Ovary (tissue), 9 donors: ENCODE data around the gene PRKCE. TPM values are rescaled to one million over a fixed set of nuclear protein-coding genes. Genes with fewer than 3 reads are reported as not detected.
"Not testable (repeated sequence)": the region's sequence is repeated elsewhere in the genome, so short reads cannot be mapped to it uniquely, and the experiment has no call there.

ENCODE experiments used
- DNase-seq, 5 donors: peaks; one replicate each; pipeline ENCODE4 v3.0.0-alpha.2; 2019 to 2020
- H3K27ac ChIP-seq, 2 donors: fragments of 200-600 bp; one replicate each; pipeline versions ENCODE4 v1.5.1 to v1.8.0; 2019 to 2022
- H3K27me3 ChIP-seq: fragments of 200-600 bp; one replicate; pipeline ENCODE4 v1.8.0; 2022
- H3K36me3 ChIP-seq: fragments of 200-600 bp; sonication (generic); one replicate; pipeline ENCODE4 v1.5.1; 2019
- H3K4me1 ChIP-seq: one replicate; pipeline ENCODE4 v1.8.1; 2013; ENCODE audit warnings: mild to moderate bottlenecking, moderate library complexity; ENCODE audit not compliant: insufficient read depth
- H3K4me3 ChIP-seq: fragments of 200-600 bp; sonication (generic); one replicate; pipeline ENCODE4 v1.5.1; 2017
- H3K9me3 ChIP-seq, 2 donors: fragments of 200-600 bp in 1 of 2; sonication (generic) in 1 of 2; one replicate each; pipeline versions ENCODE4 v1.5.1 to v1.8.1; 2013 to 2019; ENCODE audit warnings: mild to moderate bottlenecking in 1 of 2, moderate library complexity in 1 of 2
- CTCF ChIP-seq, 3 donors: fragments of 450-650 bp in 2 of 3; fragments of 200-600 bp in 1 of 3; IDR thresholded peaks; one replicate each; pipeline versions ENCODE4 v1.5.1 to v1.8.0; 2016 to 2022; ENCODE audit warnings: antibody characterized with exemption in 3 of 3, mild to moderate bottlenecking in 1 of 3
- EP300 ChIP-seq: sonication (generic); formaldehyde crosslinking; IDR thresholded peaks from one replicate; pipeline ENCODE4 v1.6.1; 2017; ENCODE audit warnings: antibody characterized with exemption
- POLR2A ChIP-seq: fragments of 450-650 bp; IDR thresholded peaks from one replicate; pipeline ENCODE4 v1.6.1; 2017; ENCODE audit warnings: antibody characterized with exemption, mild to moderate bottlenecking, moderate library complexity
- WGBS, 3 donors: extraction: QIAGEN DNeasy Blood & Tissue Kit in 1 of 3; methylation state at CpG; one replicate each; pipeline versions ENCODE4 v1.1.5 to v1.1.7; 2013 to 2017; 5-methylcytosine and 5-hydroxymethylcytosine counted together
- intact Hi-C, 4 donors: fragments of 100-400 bp; cut with DNase I; formaldehyde crosslinking; loops; one replicate each; pipeline versions ENCODE4 v1.11.0 to v1.15.1; 2022 to 2023
- polyA plus RNA-seq, 2 donors: library from polyadenylated mRNA; stranded (reverse); fragments of 200-250 nt in 1 of 2; fragments of 350-450 nt in 1 of 2; fragmentation: Illumina TruSeq in 1 of 2; extraction: RNeasy Lipid Tissue Mini Kit (QIAGEN cat#74804) in 1 of 2; gene quantifications; one replicate each; pipeline ENCODE4 v1.2.3, GENCODE V29; 2013 to 2014
- total RNA-seq, 7 donors: library from RNA; depleted of rRNA in 2 of 7; stranded (reverse); fragments of >200 nt in 2 of 7; fragmentation: NEBNext Ultra II Directional in 3 of 7; extraction: Animal tissue kit (Norgen Biotek cat#: 25700) in 3 of 7; gene quantifications; one replicate each; pipeline versions ENCODE4 v1.1.0 to v1.2.4, GENCODE V29; 2016 to 2023
- donor health status: DM: no; HTN: no; CAD: no; lungs with moderate emphysema.
- donor health status: DM: no; HTN: no; CAD: no.
- donor health status: Bipolar disorder and iron deficiency.
- donor health status: DM: yes; HTN: yes; CAD: no.
- donor health status: DM: no; HTN: no; CAD: no.
- donor health status: DM: yes; HTN: yes; CAD: no.

Gene PRKCE
- total and polyA plus RNA-seq, 9 donors = 3.1 to 22.8 (median 12.8) TPM

- Histone ChIP-seq H3K27ac (no peak overlapping the region), H3K27me3 (no peaks in the 10 kb centered on the region), H3K4me1 (no peaks in the 10 kb centered on the region), H3K36me3 (no peaks in the 10 kb centered on the region), H3K4me3 (no peak overlapping the region), H3K9me3 (no peaks in the 10 kb centered on the region)
- no peak for TF ChIP-seq POLR2A
- no peak for TF ChIP-seq EP300
- TF ChIP-seq CTCF (IDR thresholded peaks at IDR 0.05) = no peak
- intact Hi-C loops = no loop called here
- no peak for DNase-seq
- 0% methylated on average over 1 of the region's 1 CpG for WGBS, 3 donors
Measured at GRCh38 chr2:46216213-46216612, 564.7 kb downstream of the PRKCE start.

- H3K27ac ChIP-seq, intact Hi-C loops, H3K9me3 ChIP-seq, H3K36me3 ChIP-seq, H3K4me1 ChIP-seq, H3K4me3 ChIP-seq, DNase-seq, H3K27me3 ChIP-seq: not testable (repeated sequence)
- 80 to 96% (median 94%) methylated on average over 1 of the region's 1 CpG for WGBS, 3 donors
Measured at GRCh38 chr2:46223514-46223913, 572.0 kb downstream of the PRKCE start.

- Histone ChIP-seq H3K9me3 (no peaks in the 10 kb centered on the region), H3K36me3 (no peaks in the 10 kb centered on the region), H3K4me1 (peaks cover 1% of the 10 kb centered on the region), H3K4me3 (no peak overlapping the region), H3K27me3 (no peaks in the 10 kb centered on the region), H3K27ac (no peak overlapping the region)
- TF ChIP-seq CTCF (IDR thresholded peaks at IDR 0.05) = no peak
- TF ChIP-seq POLR2A = no peak
- no peak for TF ChIP-seq EP300
- intact Hi-C loops = no loop called here
- no peak for DNase-seq
- WGBS, 3 donors = 70 to 95% (median 93%) methylated on average over 2 of the region's 2 CpGs
Measured at GRCh38 chr2:46225150-46225625, 573.7 kb downstream of the PRKCE start.

- Histone ChIP-seq H3K27ac (no peak overlapping the region), H3K9me3 (no peaks in the 10 kb centered on the region), H3K4me3 (no peak overlapping the region), H3K4me1 (peaks cover 1% of the 10 kb centered on the region), H3K27me3 (no peaks in the 10 kb centered on the region), H3K36me3 (no peaks in the 10 kb centered on the region)
- intact Hi-C loops = no loop called here
- TF ChIP-seq POLR2A (no peak), CTCF (IDR thresholded peaks at IDR 0.05) (no peak), EP300 (no peak)
- no peak for DNase-seq
- WGBS, 3 donors = 10 to 21% (median 17%) methylated on average over 1 of the region's 1 CpG
Measured at GRCh38 chr2:46225730-46226129, 574.3 kb downstream of the PRKCE start.

- intact Hi-C loops = no loop called here
- Histone ChIP-seq H3K4me1 (peaks cover 1% of the 10 kb centered on the region), H3K9me3 (no peaks in the 10 kb centered on the region), H3K36me3 (no peaks in the 10 kb centered on the region), H3K27ac (no peak overlapping the region), H3K4me3 (no peak overlapping the region), H3K27me3 (no peaks in the 10 kb centered on the region)
- DNase-seq = no peak
- 84 to 88% (median 88%) methylated on average over 6 of the region's 6 CpGs for WGBS, 3 donors
- TF ChIP-seq POLR2A = no peak
- TF ChIP-seq CTCF (IDR thresholded peaks at IDR 0.05) = no peak
- TF ChIP-seq EP300 = no peak
Measured at GRCh38 chr2:46226620-46227019, 575.1 kb downstream of the PRKCE start.
